NCI-H1092 (cell line): ENCODE data around the gene TMPRSS6.
"Not testable (repeated sequence)": the region's sequence is repeated elsewhere in the genome, so short reads cannot be mapped to it uniquely, and the experiment has no call there.

ENCODE experiments used
- DNase-seq: peaks from one replicate; lab custom pipeline; 2025; lab: John Stamatoyannopoulos, UW

The TMPRSS6 gene

DNA sequence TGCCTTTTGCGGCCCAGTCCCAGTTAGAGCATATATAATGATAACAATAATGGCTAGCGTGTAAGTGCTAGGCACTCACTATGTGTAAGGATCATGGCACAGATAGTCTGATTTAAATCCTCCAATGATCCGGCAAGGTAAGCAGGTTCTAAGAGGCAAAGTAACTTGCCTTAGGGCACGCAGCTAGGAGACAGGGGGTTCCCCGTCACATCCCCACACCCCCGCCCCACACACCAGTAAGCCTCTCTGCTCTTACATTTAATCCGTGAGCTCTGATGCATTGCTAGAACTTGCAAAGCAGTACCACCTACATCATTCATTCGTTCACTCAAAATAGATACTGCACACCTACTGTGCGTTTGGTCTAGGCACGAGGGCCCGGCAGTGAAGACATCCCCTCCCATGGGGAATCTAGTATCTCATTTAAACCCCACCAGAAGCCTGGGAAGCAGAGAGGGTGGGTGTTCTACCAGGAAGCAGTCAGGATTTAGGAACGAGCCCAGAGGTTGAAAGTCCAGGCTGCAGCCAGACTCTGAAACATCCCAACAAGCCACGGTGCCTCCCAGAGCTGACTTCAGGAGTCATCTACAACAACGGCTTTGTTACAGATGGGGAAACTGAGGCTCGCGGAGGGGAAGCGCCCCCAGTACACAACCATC is 20.6 kb downstream of the TMPRSS6 start:
- DNase-seq = no peak

DNA sequence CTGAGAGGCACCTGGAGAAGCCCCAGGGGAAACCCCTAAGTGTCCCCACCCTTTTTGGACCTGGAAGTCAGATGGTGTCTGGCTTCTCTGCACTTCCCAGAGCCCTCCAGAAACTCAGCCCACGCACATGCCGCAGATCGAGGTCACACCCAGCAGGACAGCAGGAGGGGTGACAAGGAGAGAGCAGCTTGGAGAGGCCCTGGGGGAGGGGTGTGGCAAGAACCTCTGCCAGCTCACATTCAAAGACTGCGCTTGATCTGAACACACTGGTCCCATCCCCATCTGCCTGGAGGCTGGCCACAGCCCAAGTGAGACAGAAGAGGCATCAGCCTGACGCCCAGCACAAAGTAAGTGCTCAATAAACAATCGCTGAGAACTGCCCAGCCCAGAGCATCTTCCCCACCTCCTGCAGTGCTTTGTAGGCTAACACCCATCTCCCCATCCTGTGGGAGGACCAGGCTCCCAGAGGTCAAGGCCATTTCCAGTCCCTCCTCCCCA is 21.4 kb downstream of the TMPRSS6 start:
- no peak for DNase-seq

DNA sequence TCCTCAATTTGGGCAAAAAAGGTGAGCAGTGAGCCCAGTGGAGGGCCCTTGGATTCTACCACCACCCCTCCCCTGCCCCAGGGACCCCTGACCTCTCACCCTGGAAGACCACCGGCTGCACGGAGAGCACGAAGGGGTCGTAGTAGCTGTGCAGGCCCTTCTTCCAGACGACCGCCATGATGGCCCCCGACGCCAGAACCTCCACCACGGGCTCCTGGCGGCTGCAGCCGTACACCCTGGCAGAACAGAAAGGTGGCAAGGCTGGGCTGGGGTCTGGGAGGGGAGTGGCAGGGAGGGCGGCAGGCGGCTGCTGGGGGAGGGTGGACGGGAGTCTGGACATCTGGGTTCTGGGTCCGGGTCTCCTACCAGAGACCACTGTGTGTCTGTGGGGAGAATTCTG is 23.3 kb downstream of the TMPRSS6 start:
- no peak for DNase-seq

DNA sequence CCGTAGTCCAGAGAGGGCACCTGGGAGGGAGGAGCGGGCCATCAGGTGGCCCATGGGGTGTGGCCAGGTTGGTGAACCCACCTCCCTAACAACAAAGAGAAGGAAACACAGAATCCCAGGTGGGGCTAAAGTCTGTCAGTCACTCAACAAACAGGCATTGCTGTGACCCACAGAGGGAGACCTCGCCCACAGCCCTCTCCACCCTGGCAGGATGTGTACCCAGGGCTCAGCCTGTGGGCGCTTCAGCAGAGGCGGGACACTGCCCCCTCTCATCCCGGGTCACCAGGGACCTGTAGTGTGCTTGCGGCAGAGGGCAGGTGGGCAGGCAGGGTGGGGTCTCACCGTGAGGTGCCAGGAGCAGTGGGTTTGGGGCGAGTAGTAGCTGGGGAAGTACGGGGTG is 25.1 kb downstream of the TMPRSS6 start:
- DNase-seq = no peak

DNA sequence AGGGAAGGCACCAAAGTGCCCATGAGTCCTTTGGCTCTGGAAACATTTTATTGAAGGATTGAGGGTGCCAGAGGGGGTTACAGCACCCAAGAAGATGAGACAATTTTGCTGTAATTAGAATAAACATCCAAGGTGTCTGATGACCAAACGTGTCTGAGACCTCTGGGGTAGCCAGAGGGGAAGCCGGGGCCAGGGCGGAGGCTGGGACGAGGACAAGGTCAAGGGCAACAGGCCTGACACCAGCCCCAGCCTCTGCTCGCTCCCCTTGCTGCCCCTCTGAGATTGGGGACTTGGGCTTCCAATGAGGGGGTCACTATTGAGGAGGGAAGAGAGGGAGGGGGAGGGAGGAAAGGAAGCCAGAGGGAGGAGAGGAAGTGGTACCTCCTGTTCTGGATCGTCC is 25.6 kb downstream of the TMPRSS6 start:
- no peak for DNase-seq

DNA sequence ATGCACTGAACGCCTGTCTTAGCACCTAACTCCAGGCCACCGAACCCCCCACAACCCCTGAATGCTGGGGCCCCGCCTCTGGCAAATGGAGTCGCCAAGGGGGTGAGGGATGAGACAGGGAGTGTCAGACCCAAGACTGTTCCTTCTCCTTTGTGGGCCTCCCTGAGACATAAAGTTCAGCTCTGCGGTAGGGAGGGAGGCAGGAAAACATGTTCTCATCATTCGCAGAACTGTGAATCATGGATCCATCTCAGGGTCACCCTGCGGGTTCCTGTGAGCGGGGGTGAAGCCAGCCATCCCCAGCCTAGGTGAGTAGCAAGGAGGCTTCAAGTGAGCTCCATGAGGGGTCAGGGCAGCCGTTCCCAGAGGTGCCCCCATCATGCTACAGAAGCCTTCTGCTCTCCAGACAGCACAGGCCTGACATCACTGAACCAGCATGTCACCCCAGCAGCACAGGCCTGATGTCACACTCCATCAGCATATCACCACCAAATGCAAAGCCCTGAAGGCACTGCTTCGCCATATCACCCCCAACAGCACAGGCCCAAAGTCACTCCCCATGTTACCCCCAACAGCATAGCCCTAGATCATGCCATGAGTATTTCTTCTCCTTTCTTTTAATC is 27.2 kb downstream of the TMPRSS6 start:
- DNase-seq = no peak

DNA sequence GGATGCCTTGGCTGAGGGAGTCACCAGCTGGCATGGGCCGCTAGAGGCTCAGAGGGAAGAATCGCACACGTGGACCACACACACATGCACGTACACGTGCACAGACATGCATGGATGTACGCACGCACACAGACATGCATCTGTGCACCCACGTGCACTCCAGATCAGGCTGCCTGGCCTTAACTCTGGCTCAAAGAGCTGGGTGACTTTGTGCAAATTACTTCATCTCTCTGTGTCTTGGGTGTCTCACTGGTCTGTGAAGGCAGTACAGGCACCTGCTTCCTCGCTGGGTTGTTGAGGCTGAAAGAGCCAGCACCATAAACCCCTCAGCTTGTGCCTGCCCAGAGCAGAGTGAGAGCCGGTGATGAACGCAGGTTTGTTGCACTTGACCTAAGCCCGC is 28.7 kb downstream of the TMPRSS6 start:
- no peak for DNase-seq

DNA sequence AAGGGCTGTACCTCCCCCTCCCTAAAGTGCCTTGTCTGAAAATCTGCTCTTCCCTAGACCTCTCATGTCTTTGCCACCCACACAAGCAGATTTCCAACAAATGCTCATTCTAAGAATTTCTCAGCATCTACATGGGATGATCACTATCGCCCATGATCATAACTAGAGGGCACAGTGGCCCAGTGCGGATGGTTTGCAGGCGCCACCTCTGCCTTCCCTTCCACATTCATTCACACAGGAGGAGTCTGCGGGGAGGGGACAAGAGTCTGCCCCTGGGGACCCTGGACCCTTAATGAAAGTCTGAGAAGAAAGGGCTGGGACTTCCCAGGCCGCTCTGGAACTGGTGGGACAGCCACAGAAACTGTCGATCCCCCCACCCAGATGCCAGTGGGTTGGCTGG is 29.1 kb downstream of the TMPRSS6 start:
- no peak for DNase-seq

DNA sequence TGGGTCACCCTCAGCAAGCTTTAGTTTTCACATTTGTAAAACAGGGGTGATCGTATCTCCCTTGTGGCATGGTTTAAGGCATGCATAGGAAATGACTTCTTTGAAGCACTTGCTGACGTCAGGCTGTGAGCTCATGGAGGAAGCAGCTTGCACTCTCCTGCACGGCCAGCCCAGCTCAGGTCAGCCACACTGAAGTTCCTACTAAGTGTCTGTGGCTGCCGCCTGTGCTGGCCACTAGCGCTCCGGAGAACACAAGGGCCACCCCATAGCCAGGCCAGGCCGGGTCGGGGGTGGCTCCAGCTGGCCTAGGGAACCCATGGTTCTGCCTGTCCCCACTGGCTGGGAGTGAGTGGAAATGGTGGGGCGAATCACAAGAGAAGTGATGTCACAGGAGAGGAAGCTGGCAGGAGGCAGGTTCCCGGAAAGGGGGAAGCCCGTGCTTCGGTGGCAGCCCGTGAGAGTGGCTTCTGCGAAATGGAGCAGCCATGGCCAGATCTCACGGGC is 29.8 kb downstream of the TMPRSS6 start:
- no peak for DNase-seq

DNA sequence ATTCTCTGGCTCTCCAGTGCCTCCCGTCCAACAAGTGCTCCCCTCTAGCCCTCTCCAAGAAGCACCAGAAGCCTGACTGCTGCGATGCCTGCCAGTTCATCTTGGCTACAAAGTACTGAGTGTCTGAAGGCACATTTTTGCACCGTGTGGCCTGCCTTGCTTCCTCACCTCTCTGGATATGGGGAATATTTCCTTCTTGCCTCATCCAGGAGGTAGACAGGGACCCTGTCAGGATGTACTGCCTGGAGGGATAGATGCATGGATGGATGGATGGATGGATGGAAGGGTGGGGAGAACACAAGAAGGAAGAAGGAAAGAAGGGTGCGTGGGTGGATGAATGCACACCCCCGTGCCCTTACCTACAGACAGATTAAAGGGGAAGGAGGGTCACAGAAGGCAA is 30.4 kb downstream of the TMPRSS6 start:
- DNase-seq = no peak

DNA sequence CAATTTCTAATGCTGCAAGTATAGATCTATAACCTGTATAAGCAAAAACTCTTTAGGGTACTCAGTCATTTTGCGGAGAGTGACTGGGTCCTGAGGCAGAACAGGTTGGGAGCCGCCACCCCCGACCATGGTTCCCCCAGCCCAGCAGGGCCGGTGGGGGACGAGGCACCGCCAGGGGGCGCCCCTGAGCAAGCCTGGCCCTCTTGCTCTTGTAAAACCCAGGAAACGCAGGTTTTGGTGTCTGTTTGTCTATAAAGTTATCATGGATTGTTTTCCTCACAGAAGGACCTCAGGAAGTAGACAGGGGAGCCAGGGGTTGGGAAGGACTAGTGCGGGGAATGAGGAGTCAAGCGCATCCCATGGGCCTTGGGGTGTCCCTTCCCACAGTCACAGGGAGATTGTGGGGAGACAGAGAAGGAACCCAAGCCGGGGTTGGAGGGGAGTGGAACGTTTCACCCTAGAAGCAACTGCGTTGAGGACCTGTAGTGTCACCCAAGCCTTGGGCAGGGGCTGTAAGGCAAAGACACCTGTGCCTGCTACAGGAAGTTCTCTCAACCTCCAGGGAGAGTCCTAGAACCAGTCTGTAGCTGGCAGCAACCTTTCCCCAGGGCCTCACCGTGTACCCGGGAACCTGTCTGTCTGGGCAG is 31.6 kb downstream of the TMPRSS6 start:
- DNase-seq = no peak

DNA sequence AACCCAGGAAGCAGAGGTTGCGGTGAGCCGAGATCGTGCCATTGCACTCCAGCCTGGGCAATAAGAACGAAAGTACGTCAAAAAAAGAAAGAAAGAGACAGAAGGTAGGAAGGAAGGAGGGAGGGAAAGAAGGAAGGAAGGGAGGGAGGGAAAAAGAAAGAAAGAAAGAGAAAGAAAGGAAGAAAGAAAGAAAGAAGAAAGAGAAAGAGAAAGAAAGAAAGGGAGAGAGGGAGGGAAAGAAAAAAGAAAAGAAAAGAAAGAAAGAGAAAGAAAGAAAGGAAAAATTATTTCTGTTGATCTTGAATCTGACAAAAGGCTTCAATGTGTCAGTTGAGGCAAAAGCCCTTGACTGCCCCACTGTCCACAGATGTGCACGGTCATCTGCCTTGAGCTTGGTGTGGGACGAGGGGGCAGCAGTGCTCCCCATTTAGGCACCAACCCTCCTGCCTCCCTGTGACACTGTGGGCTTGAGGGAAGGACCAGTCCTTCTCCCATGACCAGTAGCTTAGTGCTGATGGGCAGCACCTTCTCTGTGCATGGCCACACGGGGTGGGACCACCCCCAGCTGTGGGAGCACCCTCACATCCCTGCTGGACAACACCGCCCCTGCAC is 33.6 kb downstream of the TMPRSS6 start:
- DNase-seq = no peak

DNA sequence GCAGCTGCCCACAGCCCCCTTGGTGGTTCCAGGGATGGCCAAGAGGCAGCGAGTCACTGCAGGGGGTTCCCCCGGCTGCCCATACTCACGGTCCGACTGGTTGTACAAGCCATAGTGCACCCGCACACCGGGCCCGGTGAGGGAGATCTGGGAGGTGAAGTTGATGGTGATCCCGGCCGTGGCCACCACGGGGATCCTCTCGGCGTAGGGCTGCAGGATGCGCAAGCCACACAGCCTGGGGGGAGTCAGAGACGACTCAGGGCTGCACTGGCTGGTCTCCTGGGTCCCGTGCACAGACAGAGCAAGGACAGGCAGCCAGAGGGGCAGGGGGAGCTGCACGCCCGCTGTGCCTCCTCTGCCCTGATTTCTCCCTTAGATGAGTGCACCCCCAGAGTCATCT is 34.5 kb downstream of the TMPRSS6 start:
- DNase-seq = no peak

DNA sequence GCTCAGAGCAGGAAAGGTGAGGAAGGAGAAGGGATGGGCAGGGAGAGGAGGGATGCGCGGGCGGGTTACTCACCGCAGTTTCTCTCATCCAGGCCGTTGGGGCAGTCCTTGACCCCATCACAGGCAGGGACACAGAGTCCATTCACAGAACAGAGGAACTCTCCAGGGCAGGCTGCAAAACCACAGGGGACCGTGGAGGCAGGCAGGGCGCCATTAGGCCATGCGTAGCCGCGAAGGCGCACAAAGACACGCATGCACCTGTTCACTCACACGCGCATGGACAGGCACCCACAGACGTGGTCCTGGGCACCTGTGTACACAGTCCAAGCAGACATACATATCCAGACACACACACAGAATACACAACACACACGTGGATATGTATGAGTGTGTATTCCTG is 35.0 kb downstream of the TMPRSS6 start:
- DNase-seq = no peak

DNA sequence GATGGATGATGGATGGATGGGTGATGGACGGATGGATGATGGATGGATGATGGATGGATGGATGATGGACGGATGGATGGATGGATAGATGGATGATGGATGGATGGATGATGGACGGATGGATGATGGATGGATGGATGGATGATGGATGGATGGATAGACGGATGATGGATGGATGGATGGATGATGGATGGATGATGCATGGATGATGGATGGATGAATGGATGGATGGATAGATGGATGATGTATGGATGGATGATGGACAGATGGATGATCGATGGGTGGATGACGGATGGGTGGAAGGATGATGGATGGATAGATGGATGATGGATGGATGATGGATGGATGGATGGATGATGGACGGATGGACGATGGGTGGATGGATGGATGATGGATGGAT is 36.8 kb downstream of the TMPRSS6 start:
- DNase-seq = no peak

DNA sequence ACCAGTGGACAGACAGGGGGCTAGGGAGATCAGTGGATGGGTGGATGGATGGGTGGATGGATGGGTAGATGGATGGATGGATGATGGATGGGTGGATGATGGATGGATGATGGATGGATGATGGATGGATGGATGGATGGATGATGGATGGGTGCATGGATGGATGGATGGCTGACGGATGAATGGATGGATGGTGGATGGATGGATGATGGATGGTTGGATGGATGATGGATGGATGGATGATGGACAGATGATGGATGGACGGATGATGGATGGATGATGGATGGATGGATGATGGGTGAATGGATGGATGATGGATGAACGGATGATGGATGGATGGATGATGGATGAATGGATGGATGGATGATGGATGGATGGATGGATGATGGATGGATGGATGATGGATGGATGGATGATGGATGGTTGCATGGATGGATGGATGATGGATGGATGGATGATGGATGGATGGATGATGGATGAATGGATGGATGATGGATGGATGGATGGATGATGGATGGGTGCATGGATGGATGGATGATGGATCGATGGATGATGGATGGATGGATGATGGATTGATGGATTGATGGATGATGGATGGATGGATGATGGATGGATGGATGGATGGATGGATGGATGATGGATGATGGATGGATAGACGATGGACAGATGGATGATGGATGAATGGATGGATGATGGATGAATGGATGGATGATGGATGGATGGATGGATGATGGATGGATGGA is 37.5 kb downstream of the TMPRSS6 start:
- not testable (repeated sequence) for DNase-seq

DNA sequence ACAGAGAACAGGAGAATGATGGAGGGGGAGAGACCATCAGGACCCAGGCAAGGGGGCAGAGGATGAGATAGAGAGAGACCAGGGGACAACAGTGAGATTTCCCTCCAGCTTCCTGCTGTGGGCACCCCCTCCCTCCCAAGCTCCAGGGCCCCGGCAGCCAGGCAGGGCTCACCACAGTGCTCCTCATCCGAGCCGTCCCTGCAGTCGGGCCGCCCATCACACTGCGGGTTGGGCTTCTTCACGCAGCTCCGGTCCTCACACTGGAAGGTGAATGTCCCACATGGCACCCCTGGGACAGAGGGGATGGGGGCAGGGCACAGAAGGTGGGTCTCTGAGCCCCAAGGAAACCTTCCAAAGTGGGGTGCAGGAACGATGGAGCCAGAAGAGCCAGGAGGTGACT is 38.8 kb downstream of the TMPRSS6 start:
- no peak for DNase-seq

DNA sequence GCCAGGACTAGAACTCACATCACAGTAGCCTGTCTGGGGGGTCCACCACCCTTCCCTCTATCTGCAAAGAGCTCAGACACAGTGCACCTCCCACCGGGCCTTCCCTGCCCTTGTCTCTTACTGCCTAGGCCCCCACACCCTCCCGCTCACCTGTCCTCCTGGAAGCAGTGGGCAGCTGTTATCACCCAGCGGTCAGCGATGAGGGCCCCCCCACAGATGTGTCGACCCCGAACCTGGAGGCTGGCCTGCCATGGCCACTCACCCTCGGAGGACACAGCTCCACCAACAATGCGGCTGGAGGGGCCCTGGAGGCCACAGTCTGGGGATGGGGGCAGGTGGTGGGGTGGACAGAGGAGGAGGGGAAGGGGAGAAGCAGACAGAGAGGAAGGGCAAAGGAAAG is 39.2 kb downstream of the TMPRSS6 start:
- DNase-seq = no peak

DNA sequence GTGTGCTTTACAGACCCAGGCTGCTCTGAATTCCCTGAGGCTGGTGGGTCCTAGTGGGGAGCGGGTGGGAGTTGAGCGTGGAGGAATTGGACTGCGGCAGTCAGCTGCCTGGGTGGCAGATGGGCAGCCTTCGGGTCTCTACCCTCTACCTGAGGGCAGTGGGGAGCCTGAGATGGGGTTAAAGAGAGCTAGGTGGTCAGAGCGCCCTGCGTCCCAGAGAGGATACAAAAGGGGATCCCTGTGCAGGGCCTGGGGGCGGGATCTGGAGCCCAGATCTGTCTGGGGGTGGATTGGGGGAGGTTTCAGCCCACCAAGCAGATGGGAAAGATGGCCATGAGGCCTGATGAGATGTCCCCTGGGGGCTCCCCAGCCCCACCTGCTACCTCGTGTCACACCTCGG is 39.8 kb downstream of the TMPRSS6 start:
- DNase-seq = no peak

DNA sequence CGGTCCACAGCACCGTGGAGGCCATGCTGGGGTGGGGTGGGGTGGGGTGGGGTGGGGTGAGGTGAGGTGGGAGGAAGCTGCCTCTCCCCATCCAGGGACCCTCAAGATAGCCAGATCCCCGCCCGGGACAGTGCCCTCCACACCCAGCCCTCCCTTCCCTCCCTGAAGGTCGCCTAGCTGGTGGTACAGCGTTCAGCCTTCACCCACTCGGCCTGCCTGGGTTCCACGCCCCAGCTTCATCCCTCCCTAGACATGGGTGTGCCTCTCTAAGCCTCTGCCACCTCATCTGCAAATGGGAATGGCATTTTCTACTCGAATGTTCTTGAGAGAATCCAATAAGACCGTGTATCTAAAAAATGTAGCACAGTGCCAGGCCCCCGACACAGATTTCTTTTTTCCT is 40.2 kb downstream of the TMPRSS6 start:
- no peak for DNase-seq

DNA sequence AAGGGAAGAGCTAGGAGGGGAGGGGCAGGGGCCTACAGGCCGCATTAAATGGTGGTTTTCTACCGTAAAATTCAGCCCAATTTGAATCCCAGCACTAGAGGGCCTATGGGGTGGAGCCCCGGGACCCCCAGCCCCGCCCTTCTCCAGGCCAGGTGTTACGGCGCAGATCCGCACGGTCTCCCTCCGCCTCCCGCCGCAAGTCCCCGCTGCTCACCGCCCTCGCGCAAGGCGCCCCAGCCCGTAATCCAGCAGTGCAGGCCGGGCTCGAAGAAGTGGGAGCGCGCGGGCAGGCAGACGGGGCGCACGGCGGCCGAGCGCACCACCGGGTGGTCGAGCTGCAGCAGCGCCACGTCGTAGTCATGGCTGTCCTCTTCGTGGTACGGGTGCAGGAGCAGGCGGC is 40.7 kb downstream of the TMPRSS6 start:
- no peak for DNase-seq

DNA sequence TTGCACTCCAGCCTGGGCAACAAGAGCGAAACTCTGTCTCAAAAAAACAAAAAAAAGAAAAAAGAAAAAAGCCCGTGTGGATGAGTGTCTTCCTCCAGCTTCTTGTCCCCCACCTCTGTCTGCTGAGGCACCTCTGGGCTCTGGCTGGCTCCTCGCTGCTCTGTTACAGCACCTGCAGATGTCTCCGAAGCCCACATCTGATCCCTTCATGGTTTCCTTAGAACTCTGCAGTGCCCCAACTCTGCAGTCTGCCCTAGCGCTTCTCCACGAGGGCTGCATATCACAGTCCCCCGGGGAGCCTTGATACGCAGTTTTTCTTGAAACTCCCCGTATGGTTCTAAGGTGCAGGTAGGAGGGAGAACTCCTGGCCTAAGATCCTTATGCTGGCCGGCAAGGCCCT is 42.1 kb downstream of the TMPRSS6 start:
- DNase-seq = no peak
